ENCODE results near the gene MST1. TPM values are rescaled to one million over a fixed set of nuclear protein-coding genes. Genes with fewer than 3 reads are reported as not detected.

Gene MST1
- total and polyA plus RNA-seq, 2 of the 4 experiments (the other 2 are of a cell fraction): 1.3 to 13.0 TPM

GRCh38 chr3:49724586-49724985 is 35.3 kb upstream of the MST1 start:
- dilution Hi-C loops (cut with HindIII; ENCODE audit: low sequenced_read_pairs, unreplicated experiment): no loop called here
- peaks cover 23% of the 10 kb centered on the region for H4K20me1 ChIP-seq (ENCODE audit: insufficient read depth, low read length)
- BruUV-seq (replicated peaks): no TSS peak
- ATAC-seq (ENCODE audit: low read depth): no peak
- H3K18ac ChIP-seq (ENCODE audit: low read depth, low read length): no peak overlapping the region
- peak overlapping the region; percentile 100 for H2AK9ac ChIP-seq (replicated peaks; ENCODE audit: low read depth, low read length, poor library complexity)
- peak overlapping the region; percentile 67 for H4K5ac ChIP-seq (ENCODE audit: low read depth, low read length)
- H3K4ac ChIP-seq (ENCODE audit: low read depth, low read length): peak overlapping the region; percentile 87
- no peak overlapping the region for H2BK120ac ChIP-seq (ENCODE audit: low read depth, low read length)
- peak overlapping the region; percentile 82 for H3K4me2 ChIP-seq (ENCODE audit: low read depth, low read length)
- H3K9ac ChIP-seq (ENCODE audit: low read depth, low read length): peak overlapping the region; percentile 90
- H3K4me1 ChIP-seq (ENCODE audit: control insufficient read depth, insufficient read depth, low read length): peaks cover 11% of the 10 kb centered on the region
- in situ Hi-C loops (cut with MboI; ENCODE audit: low sequenced_read_pairs): no loop called here
- H3K36me3 ChIP-seq (ENCODE audit: control insufficient read depth, insufficient read depth, low read length): peaks cover 45% of the 10 kb centered on the region
- H3K27me3 ChIP-seq (ENCODE audit: control insufficient read depth, insufficient read depth, low read length): no peaks in the 10 kb centered on the region
- POLR2A ChIA-PET (ENCODE audit: unreplicated experiment): no interaction called here
- peak overlapping the region; percentile 98 for H2AK5ac ChIP-seq (ENCODE audit: low read depth, low read length)
- CTCF ChIA-PET: no interaction called here
- H3K56ac ChIP-seq (ENCODE audit: extremely low read depth, insufficient read depth, low read length): peak overlapping the region; percentile 82
- TF ChIP-seq BHLHE40 (IDR thresholded peaks at IDR 0.05; ENCODE audit: low read depth, low read length): 0 out of 2 replicates have a peak, but pooled peaks have one; percentile 16
- no peak for TF ChIP-seq FOS (IDR thresholded peaks at IDR 0.05; ENCODE audit: low read depth, low read length)
- TF ChIP-seq POLR2A (IDR thresholded peaks at IDR 0.05; ENCODE audit: low read depth, low read length): no peak
- no peak for TF ChIP-seq RFX5 (IDR thresholded peaks at IDR 0.05; ENCODE audit: low read depth, low read length)
- no peak overlapping the region for H2BK20ac ChIP-seq (ENCODE audit: low read depth, low read length)
- peak overlapping the region; percentile 93 for H4K91ac ChIP-seq (ENCODE audit: insufficient read depth, low read depth, low read length)
- H3K79me1 ChIP-seq (ENCODE audit: low read depth in 1 of 2, low read length in 2 of 2): peaks cover 15 to 40% of the 10 kb centered on the region in 2 experiments; a peak in 3 of 4 replicates
- WGBS, 2 experiments (ENCODE audit: extremely low coverage in 2 of 2, insufficient read length in 1 of 2): 60% methylated on average over 4 of the region's 6 CpGs; no CpG with 5 or more reads in 1 of the 2 experiments
- peak overlapping the region; percentile 71; the same call in 1 of the 2 replicates for H3K23ac ChIP-seq (ENCODE audit: low read depth, low read length)
- H4K8ac ChIP-seq (ENCODE audit: low read depth in 2 of 2, low read length in 2 of 2): peak overlapping the region; percentile 95 to 96
- H3K9me3 ChIP-seq (ENCODE audit: control insufficient read depth, insufficient read depth, low read length): no peaks in the 10 kb centered on the region
- peak overlapping the region; percentile 88 for H3K27ac ChIP-seq (ENCODE audit: insufficient read depth, low read length)
- H2AFZ ChIP-seq (replicated peaks; ENCODE audit: low read length, poor library complexity): peak overlapping the region; percentile 77
- H3K4me3 ChIP-seq (ENCODE audit: insufficient read depth, low read depth, low read length): peak overlapping the region; percentile 67; the same call in 1 of the 2 replicates
- intact Hi-C loops (cut with micrococcal nuclease): no loop called here
- H3K14ac ChIP-seq (replicated peaks; ENCODE audit: low read depth, low read length): peak overlapping the region; percentile 78
- H2BK5ac ChIP-seq (ENCODE audit: low read depth, low read length, poor library complexity, severe bottlenecking): peak overlapping the region; percentile 82
- DNase-seq: peak; percentile 12
- peaks cover 5% of the 10 kb centered on the region; the same call in 1 of the 2 replicates for H3K9me1 ChIP-seq (ENCODE audit: insufficient read depth, low read length)
- no peak overlapping the region for H2BK15ac ChIP-seq (ENCODE audit: low read depth, low read length)
